Activated naive CD4-positive, alpha-beta T cell treated with anti-CD3 and anti-CD28 coated beads, Interleukin-2, amount 50 U/mL, for 72 hours (primary cell): ENCODE results near the gene UBTD2. TPM values are rescaled to one million over a fixed set of nuclear protein-coding genes. Genes with fewer than 3 reads are reported as not detected.

Source experiments
- ATAC-seq, 2 donors: fragments of 150-1000 bp; cut with Tn5 transposase; 2 replicates each; pipeline ENCODE4 v1.10.0; 2021; ENCODE audit warnings: mild to moderate bottlenecking in 2 of 2, moderate library complexity in 2 of 2
- DNase-seq, 2 donors: peaks; one replicate each; pipeline ENCODE4 v3.0.0; 2021 to 2022; ENCODE audit warnings: low spot score in 2 of 2
- H3K27ac Mint-ChIP-seq, 2 donors: one replicate each; pipeline ENCODE4 v1.8.0; 2022; ENCODE audit warnings: mild to moderate bottlenecking in 2 of 2, mixed read lengths in 2 of 2
- H3K36me3 Mint-ChIP-seq, 2 donors: one replicate each; pipeline ENCODE4 v1.8.0; 2022; ENCODE audit warnings: mixed read lengths in 2 of 2
- H3K9me3 Mint-ChIP-seq, 2 donors: one replicate each; pipeline ENCODE4 v1.8.0; 2022; ENCODE audit warnings: mixed read lengths in 2 of 2
- total RNA-seq, 2 donors: library from RNA; stranded (reverse); gene quantifications; one replicate each; pipeline ENCODE4 v1.2.3, GENCODE V29; 2022

UBTD2 gene
- total RNA-seq, 2 donors from 2014 or later, result 4.4 to 5.3 TPM

DNA sequence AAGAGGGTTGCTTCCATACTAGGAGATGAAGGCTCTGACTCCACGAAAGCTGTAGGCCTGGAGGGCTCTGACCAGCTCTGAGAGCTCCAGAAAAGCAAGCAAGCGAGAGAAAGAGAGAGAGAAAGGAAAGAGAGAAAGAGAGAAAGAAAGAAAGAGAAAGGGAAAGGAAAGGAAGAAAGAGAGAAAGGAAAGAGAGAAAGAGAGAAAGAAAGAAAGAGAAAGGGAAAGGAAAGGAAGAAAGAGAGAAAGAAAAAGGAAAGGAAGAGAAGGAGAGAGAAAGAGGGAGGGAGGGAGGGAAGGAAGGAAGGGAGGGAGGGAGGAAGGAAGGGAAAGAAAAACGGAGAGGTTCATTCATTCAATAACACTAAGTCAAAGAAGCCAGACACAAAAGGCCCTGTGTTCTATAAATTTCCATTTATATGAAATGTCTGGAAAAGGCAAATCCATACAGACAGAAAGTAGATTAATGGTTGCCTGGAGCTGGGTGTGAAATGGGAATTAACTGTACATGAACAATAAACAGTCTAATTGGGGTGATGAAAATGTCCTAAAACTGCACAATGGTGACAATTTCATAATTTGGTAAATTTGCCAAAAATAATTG, 93.8 kb downstream of the UBTD2 start:
- ATAC-seq, result no peak
- H3K36me3 Mint-ChIP-seq, result peaks cover 6 to 8% of the 10 kb centered on the region in 2 donors
- no peak overlapping the region for H3K27ac Mint-ChIP-seq
- DNase-seq, result no peak
- H3K9me3 Mint-ChIP-seq, result no peaks in the 10 kb centered on the region

DNA sequence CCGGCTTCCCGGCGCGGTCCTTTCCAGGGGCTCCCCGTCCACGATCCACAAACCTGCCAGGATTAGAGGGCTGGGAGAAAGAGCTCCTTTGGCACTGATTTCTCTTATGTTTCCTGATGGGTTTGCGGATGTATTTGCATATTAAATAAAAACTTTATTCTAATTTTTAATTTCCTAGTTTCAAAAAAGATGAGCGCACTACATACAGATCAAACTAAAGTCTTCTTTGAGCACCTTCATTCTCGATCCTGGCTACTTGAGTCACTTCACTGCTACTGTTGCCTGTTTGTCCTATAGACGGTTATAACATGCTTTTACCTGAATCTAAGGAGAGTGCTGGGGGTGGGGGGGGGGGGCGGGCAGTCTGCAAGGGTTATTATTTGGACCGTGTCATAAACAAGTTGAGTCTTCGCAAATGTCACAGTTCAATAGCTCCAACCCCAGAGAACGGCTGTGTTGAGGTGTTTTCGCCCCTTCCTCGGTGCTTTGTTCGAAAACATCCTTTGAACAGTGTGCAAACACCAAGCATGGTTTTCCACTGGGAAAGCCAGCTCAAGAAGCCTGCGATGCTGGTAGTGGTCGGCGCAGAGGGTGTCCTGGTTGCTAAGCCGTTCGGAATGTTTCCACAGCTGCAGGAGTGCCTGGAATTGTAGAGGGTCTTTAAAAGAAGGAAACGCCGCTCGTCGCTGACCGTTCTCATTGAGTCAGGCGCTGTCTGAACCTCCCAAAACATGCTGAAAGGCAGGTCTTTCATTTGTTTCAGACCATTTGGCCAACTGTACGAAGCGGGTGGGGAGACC, 94.5 kb downstream of the UBTD2 start:
- DNase-seq, result peak in 1 of 2 donors; percentile 13
- H3K36me3 Mint-ChIP-seq, result peaks cover 6 to 8% of the 10 kb centered on the region in 2 donors
- H3K9me3 Mint-ChIP-seq, result no peaks in the 10 kb centered on the region
- no peak for ATAC-seq
- H3K27ac Mint-ChIP-seq, result peak overlapping the region in 1 of 2 donors; percentile 95

DNA sequence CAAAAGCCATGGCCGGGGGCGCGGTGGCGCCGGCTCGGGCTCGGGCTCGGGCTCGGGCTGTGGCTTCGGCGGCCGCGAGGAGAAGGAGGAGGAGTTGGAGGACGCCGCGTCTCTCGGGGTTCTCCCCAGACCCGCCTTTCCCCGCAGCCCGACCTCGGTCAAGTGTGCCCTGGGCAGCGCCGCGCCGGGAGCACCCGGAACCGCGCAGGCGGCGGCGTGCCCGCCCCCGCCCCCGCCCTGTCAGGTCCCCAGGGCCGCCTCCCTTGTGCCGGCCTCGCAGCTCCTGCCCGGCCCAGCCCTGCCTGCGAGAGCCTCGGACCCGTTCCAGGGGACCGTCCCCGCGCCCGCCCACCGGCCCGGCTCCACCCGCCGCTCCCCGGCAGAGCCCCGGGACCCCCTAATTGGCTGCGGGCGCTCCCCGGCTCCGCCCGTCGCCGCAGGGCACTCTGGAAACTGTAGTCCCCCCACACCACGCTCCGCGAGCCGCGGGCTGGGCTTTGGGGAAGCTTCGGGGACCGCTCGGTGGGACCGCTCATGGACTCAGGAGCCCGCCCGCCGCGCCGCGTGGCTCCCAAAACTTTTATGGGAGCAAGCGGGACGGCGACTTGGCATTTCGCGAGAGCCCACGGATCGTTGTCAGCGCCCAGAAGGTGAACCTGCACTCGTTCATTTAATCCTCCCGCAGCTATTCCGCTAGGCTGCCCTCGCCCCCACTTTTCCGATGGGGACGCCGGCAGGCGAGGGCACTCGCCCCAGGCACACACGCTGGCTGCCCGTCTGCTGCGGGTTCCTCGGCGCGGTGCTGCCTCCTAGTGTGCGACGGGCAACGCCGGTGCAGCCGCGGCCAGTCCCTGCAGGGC, 95.3 kb downstream of the UBTD2 start, which contains the start of gene STK10:
Gene STK10, minus strand, starts transcription at position 192 of the 860 bp plus-strand sequence. Its CDS starts 182 bp downstream, at position 10.
- H3K9me3 Mint-ChIP-seq, result no peaks in the 10 kb centered on the region
- H3K36me3 Mint-ChIP-seq, result peaks cover 8 to 9% of the 10 kb centered on the region in 2 donors
- peak; percentile 56 to 83 for ATAC-seq
- H3K27ac Mint-ChIP-seq, result peak within 1 kb of the TSS; percentile 94 to 95
- peak; percentile 89 to 90 for DNase-seq

DNA sequence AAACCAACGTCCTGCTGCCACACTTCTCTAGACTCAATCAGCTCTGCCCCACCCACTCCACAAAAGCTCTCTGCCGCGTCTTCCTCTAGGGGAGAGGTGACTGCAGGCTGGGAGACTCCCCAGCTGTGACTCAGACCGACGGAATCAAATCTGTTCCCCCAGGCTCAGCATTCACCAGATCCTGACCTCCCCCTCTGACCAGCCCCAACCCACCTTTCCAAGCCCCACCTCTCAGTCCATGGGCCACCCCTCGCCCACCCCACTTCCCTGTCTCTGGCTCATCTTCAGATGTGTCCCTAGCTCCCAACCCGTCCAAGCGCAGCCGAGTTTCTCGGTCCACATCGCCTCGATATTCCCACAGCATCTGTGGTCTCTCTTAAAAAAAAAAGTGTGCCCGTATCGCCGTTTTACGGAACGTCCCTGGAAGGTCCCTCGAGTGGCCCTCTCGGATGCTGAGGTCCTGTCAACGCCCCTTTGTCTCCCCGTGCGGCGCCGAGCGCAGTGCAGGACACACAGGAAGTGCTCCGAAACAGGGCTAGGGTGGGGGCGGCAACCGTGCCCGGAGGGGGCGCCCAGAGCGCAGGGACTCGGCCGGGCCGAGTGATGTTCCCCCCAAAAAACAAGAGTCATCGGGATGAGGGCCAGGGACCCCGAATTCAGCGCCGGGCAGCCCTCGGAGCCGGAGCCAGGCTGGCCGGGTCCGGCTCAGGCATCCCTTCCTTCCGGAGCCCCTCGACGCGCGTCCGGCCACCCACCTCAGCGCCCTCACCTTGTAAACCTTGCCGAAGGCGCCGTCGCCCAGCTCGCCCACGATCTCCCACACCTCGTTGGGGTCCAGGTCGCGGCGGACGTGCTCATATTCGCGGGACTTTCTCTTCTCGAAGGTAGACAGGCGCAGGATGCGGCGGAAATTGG, 96.2 kb downstream of the UBTD2 start:
- Mint-ChIP-seq H3K27ac (peak overlapping the region; percentile 94 to 95), H3K36me3 (peaks cover 8 to 13% of the 10 kb centered on the region in 2 donors), H3K9me3 (no peaks in the 10 kb centered on the region)
- DNase-seq (peak; percentile 64 to 84), ATAC-seq (peak; percentile 48 to 66)

DNA sequence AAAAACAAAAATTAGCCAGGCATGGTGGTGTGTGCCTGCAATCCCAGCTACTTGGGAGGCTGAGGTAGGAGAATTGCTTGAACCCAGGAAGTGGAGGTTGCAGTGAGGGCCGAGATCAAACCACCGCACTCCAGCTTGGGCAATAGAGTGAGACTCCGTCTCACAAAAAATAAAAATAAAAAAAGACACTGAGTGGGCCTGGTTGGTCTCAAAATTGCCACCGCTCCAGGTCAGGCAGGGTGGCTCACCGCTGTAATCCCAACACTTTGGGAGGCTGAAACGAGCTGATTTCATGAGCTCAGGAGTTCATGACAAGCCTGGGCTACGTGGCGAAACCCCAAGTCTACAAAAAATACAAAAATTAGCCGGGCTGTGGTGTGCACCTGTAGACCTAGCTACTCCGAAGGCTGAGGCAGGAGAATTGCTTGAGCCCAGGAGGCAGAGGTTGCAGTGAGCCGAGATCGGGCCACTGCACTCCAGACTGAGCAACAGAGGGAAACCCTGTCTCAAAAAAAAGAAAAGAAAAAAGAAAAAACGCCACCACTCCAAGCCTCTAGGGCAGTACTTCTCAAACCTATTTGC, 97.4 kb downstream of the UBTD2 start:
- Mint-ChIP-seq H3K9me3 (no peaks in the 10 kb centered on the region), H3K27ac (peak overlapping the region; percentile 94 to 95), H3K36me3 (peaks cover 8 to 13% of the 10 kb centered on the region in 2 donors)
- DNase-seq (no peak), ATAC-seq (no peak)

DNA sequence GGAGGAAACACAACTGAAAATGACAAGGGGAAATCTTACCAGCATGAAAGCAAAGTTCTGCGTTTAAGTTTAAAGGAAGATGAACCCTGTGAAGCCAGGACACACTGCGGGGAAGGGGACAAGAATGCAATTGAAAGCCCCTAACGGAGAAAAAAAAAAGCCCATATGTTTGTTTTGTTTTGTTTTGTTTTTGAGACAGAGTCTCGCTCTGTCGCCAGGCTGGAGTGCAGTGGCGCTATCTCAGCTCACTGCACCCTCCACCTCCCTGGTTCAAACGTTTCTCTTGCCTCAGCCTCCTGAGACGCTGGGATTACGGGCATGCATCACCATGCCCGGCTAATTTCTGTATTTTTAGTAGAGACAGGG, 98.5 kb downstream of the UBTD2 start:
- Mint-ChIP-seq H3K36me3 (peaks cover 8 to 13% of the 10 kb centered on the region in 2 donors), H3K27ac (peak overlapping the region; percentile 94 to 95), H3K9me3 (no peaks in the 10 kb centered on the region)
- DNase-seq (no peak), ATAC-seq (no peak)

DNA sequence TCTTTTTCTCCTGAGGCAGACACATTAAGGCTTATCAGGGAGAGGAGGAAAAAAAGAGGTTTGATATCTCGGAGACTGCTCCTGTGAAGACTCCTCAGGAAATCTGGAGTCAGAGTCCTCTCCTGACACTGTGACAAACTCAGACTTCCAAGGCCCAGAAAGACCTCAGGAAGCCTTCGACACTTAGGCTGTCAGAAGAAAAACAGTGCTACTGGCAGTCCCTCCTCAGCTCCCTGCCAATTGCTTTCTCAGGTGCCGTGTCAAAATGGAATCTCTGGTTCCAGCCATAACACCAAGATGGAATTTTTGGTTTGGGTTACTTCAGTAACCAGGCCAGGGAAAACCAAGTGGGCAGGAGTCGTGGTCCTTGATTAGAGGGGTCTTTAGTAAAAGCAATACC, 99.7 kb downstream of the UBTD2 start:
- H3K36me3 Mint-ChIP-seq, result peaks cover 8 to 13% of the 10 kb centered on the region in 2 donors
- no peak for ATAC-seq
- peak overlapping the region in 1 of 2 donors; percentile 95 for H3K27ac Mint-ChIP-seq
- no peak for DNase-seq
- H3K9me3 Mint-ChIP-seq, result no peaks in the 10 kb centered on the region

DNA sequence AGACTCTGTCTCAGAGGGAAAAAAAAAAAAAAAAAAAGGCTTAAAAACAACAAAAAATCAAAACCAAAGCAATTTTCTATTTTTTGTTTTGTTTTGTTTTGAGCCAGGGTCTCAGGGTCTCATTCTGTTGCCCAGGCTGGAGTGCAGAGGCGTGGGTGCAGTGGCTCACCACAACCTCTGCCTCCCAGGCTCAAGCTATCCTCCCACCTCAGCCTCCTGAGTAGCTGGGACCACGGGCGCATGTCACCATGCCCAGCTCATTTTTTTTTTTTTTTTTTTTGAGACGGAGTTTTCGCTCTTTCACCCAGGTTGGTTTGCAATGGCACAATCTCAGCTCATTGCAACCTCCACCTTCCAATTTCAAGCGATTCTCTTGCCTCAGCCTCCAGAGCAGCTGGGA, 101.3 kb downstream of the UBTD2 start:
- DNase-seq (no peak), ATAC-seq (no peak)
- Mint-ChIP-seq H3K27ac (no peak overlapping the region), H3K36me3 (peaks cover 8 to 20% of the 10 kb centered on the region in 2 donors), H3K9me3 (no peaks in the 10 kb centered on the region)

DNA sequence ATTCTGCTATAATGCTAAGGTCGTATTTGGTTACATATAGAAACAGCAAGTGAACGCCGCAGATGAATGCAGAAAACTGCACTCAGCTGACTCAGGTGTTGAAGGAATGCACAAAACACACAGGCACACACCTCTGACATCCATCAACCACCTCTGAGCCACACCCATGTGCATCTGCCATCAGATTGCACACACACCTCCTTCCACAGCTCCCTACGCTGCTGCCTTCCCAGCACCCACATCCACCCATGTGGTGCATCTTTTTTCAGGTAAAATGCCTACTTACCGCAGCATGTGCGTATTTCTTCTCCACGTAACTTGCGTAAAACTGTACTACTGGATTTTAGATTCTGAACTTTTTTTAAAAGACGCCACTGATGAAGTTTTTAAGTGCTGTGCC, 102.6 kb downstream of the UBTD2 start:
- Mint-ChIP-seq H3K27ac (peak overlapping the region; percentile 89 to 91), H3K36me3 (peaks cover 7 to 20% of the 10 kb centered on the region in 2 donors), H3K9me3 (no peaks in the 10 kb centered on the region)
- ATAC-seq, result no peak
- DNase-seq, result no peak

DNA sequence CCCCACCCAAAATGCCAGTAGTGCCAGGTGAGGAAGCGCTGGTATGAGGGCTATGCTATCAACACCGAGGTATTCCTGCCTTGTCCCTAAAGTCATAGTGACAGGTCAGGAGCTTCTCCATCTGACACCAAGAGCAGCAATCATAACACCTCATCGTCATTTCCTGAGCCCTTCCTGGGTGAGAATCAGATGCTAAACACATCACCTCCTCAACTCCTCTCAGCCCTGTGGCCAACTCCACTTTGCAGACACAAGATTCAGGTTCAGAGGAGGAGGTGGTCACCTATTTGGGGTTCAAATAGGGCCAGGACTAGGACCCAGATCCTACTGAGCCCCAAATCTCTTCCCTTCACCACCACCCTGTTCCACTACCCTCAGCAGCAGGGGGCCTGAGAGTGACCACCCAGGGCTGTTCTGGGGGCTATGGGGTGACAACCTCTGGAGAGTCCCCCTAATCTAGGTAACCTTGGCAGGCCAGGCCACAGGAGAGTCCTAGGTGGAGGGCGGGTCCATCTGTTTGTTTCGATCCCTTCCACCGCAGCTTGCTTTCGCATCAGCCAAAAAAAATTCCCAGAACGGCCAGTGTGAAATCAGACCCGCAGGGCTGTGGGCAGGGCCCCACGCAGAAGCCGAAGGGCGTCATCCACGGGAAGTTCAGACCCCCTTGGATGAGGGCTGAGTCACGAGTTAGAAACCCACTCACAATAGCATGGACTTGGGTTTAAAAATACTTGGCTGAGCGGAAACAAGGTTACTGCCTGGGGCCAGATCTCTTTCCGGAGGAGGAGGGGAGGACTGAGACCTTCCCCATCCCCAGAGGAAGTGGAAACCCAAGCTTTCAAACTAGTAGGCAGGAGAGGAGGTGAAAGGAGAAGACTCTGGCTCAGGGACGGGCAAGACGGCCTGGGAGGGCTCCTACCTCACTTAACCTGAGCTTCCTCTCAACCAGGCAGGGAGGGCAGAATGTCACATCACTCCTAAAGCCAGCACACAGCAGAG, 104.3 kb downstream of the UBTD2 start:
- DNase-seq (peak; percentile 47 to 68), ATAC-seq (peak; percentile 46 to 56)
- Mint-ChIP-seq H3K27ac (peak overlapping the region; percentile 89 to 97), H3K36me3 (peaks cover 5 to 15% of the 10 kb centered on the region in 2 donors), H3K9me3 (no peaks in the 10 kb centered on the region)

DNA sequence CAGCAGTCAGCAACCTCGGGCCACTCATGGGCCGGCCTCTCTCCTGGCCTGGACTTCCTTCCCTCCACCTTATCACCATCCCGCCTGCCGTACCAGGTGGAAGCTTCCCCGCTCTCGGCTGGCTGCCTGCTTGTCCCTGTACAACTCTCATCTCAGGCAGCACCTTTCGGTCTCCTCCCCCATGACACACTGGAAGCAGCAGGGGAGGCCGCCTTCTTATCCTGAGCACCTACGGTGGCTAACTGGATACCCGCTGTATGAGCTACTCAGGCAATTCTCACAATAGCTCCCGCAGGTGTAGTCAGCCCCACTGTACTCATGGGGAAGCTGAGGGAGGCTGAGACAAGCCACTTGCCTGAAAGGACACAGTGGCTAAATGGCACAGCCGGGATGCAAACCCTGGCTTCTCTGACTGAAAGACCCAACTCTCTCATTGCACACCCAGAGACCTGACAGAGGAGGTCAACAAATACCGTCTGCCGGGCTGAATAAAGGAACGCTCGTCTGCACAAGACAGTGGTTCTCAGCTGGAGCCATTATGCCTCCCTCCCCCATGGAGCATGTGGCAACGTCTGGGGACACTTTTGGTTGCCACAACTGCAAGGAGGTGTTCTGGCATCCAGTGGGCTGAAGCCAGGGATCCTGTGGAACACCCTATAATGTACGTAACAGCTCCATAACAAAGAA, 105.1 kb downstream of the UBTD2 start:
- ATAC-seq (peak; percentile 6 to 20), DNase-seq (peak; percentile 52 to 67)
- H3K9me3 Mint-ChIP-seq, result no peaks in the 10 kb centered on the region
- H3K27ac Mint-ChIP-seq, result peak overlapping the region; percentile 89 to 97
- peaks cover 5 to 22% of the 10 kb centered on the region in 2 donors for H3K36me3 Mint-ChIP-seq

DNA sequence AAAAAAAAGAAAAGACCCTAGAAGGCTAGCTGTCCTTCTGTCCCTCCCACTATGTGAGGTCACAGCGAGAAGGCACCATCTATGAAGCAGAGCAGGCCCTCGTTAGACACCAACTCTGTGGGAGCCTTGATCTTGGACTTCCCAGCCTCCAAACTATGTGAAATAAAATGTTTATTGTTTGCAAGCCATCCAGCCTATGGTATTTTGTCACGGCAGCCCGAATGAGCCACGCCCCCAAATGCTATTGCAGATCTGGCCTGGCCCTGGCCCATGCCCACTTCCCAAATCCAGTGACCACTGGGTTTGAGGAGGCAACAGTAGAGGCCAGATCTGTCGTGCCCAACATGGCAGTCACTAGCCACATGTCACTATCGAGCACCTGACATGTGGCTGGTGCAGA, 106.4 kb downstream of the UBTD2 start:
- peaks cover 5 to 17% of the 10 kb centered on the region in 2 donors for H3K36me3 Mint-ChIP-seq
- no peaks in the 10 kb centered on the region for H3K9me3 Mint-ChIP-seq
- H3K27ac Mint-ChIP-seq, result peak overlapping the region in 1 of 2 donors; percentile 89
- ATAC-seq (no peak), DNase-seq (no peak)

DNA sequence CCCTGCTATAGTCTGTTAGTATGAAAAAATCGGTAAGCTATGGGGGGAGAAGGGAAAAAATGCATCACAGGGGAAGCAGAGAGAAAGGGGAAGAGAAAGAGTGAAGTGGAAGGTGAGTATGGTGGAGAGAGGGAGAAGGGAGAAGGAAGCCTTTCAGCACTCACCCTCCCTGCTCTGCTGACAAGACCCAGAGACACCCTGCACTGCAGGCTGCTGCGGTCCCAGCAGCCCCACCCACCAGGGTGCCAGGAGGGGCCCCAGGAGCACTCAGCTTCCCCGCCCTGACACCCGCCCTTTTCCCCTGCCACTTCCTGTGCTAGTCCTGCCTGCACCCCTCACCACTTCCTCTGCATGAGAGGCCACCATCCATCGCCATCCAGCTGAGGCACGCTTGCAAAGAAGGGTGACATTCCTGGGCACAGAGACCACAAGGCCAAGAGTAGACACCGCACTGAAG, 108.3 kb downstream of the UBTD2 start:
- peak; percentile 54 to 78 for ATAC-seq
- H3K27ac Mint-ChIP-seq, result peak overlapping the region; percentile 89 to 90
- peaks cover 5 to 21% of the 10 kb centered on the region in 2 donors for H3K36me3 Mint-ChIP-seq
- peak; percentile 74 to 83 for DNase-seq
- no peaks in the 10 kb centered on the region for H3K9me3 Mint-ChIP-seq
